Measurements from ENCODE around the gene PDZD4.

GRCh38 chrX:153857348-153857903 lies 27.1 kb upstream of the PDZD4 start:
- TF ChIP-seq CTCF (IDR thresholded peaks at IDR 0.05) (no peak), EP300 (IDR thresholded peaks at IDR 0.05) (no peak), POLR2A (IDR thresholded peaks at IDR 0.05) (no peak), POLR2AphosphoS5 (IDR thresholded peaks at IDR 0.05) (no peak)
